SK-MEL-5 (cell line): ENCODE results near the gene ARID5A. TPM values are rescaled to one million over a fixed set of nuclear protein-coding genes. Genes with fewer than 3 reads are reported as not detected.

Source experiments
- DNase-seq: peaks from one replicate; pipeline ENCODE4 v3.0.0-alpha.2; 2016; ENCODE audit warnings: low read depth, low spot score
- in situ Hi-C: cut with HindIII; loops from 2 replicates; pipeline ENCODE4 v1.10.0; 2016; ENCODE audit warnings: low sequenced_read_pairs, high pct_unique_total_duplicates, low pct_unique_long_range_greater_than_20kb
- total RNA-seq: library from RNA; depleted of rRNA; stranded (reverse); fragments of >200 nt; shearing (Covaris generic); gene quantifications from 2 replicates; pipeline ENCODE4 v1.2.3, GENCODE V29; 2014

Gene ARID5A
- total RNA-seq, 1 experiment from 2014 or later = 3.6 TPM

- in situ Hi-C loops = loop anchor here (25.0 kb wide), 1 partner anchor 96 kb away; no protein-coding TSS in a partner anchor
- peak; percentile 80 for DNase-seq
Measured at GRCh38 chr2:96533292-96534073, 3.1 kb upstream of the ARID5A start.

DNA sequence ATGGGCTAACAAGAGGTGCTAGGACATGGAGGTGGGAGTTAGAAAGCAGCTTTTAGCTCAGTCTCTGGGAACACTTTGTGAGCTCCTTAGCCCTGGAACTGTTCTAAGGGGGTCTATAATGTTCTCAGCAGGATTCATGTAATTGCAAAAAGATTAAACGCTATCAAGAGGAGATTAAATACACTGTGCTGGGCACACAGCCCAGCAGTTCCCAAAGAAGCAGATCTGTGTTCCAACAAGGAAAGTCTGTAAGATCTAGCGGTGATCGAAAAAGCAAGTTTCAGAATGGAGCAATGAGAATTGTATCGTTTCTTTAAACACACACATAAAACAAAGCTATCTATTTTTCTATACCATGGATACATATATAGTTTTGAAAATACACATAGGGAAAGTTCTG is 2.4 kb upstream of the ARID5A start:
- in situ Hi-C loops = loop anchor here (25.0 kb wide), 1 partner anchor 97 kb away; no protein-coding TSS in a partner anchor
- no peak for DNase-seq

- peak; percentile 9 for DNase-seq
- in situ Hi-C loops = loop anchor here (25.0 kb wide), 1 partner anchor 97 kb away; no protein-coding TSS in a partner anchor
Measured at GRCh38 chr2:96534701-96535181, 1.8 kb upstream of the ARID5A start.

DNA sequence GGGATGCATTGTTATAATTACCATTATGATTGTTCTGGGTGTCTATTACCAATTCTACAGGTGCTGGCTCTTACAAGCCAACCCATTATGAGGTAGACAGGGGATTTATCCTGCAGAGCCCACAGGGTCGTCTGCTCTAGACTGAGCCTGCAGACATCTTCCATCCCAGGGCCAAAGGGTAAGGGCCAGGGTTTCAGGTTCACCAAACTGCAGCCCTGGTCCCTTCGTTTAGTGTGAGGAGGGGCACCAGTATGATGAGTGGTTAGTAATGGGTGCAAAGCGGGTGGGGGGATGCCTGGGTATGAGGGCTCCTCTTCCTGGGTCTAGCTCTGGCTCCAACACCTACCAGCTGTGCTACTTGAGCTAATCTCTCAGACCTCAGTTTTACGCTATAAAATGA is 1.2 kb upstream of the ARID5A start:
- DNase-seq = no peak
- in situ Hi-C loops = loop anchor here (25.0 kb wide), 1 partner anchor 98 kb away; no protein-coding TSS in a partner anchor

DNA sequence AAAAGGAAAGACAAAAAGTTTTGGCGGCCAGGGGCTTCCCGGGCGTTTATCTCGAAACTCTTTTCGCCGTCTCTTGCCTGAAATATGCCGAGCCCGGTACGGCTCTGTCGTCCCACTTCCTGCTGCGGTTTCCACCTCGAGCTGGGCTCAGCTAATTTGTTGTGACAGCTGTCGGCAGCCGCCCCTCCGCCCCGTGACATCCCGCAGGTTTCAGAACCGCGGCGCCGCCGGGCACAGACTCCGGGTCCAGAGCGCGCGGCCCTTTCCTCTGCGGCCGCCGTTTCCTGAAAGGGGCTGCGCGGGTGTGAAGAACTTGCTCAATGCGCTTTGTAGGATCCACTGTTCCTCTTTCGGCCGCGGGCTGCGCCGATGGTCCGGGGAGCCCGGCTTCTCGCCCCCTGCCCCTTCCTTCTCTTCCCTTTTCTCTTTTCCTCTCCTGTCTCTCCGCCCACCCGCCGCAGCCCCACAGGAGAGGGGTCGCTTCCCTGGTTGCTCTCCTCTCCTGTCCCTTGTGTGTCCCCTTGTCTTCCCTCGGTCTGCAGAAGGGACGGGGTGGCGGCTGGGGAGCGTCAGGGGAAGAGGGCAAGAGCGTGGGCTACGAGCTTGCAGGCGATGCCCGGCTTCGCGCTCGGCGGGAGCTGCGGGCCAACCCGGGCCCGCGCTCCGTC is 648 bp downstream of the ARID5A start:
- DNase-seq = peak; percentile 38
- in situ Hi-C loops = loop anchor here (25.0 kb wide), 1 partner anchor 100 kb away; no protein-coding TSS in a partner anchor

DNA sequence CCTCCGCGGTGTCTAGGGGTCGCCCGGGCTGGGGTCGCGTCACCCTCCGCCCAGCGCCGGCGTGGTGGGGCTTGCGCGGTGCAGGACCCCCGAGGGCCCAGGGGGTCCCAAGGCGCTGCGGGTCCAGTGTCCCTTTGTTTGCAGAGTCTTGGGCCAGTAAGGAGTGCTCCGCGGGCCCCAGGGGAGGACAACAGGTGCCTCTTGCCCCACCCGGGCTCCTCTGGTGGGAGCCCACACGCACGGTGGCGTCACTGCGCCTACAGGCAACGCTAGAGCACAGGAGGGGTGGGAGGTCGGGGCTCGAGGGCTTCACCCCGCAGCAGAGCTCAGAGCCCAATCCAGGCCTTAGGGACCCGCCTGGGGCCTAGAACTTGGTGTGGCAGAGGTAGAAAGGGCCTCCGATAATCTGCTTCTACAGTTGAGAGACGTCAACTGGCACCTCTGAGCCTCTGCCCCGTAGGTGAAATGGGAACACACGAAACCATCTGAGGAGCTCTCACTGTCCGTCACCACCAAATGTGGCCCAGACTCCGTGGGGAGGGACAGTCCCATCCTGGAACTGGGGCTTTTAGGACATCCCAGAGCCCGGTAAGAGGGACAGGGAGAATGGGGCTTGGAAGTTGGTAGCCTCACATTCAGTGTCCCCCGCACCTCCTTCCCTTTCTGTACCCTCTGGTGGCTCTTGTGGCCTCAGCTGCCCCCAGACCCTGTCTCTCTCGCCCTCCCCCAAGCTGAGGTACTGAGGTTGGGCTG is 1.4 kb downstream of the ARID5A start:
- in situ Hi-C loops = loop anchor here (25.0 kb wide), 1 partner anchor 101 kb away; no protein-coding TSS in a partner anchor

GRCh38 chr2:96538487-96539214 is 2.1 kb downstream of the ARID5A start:
- no peak for DNase-seq
- in situ Hi-C loops = loop anchor here (25.0 kb wide), 1 partner anchor 101 kb away; no protein-coding TSS in a partner anchor

More for the DNA sequence above, 1.4 kb downstream of the ARID5A start:
- no peak for DNase-seq

DNA sequence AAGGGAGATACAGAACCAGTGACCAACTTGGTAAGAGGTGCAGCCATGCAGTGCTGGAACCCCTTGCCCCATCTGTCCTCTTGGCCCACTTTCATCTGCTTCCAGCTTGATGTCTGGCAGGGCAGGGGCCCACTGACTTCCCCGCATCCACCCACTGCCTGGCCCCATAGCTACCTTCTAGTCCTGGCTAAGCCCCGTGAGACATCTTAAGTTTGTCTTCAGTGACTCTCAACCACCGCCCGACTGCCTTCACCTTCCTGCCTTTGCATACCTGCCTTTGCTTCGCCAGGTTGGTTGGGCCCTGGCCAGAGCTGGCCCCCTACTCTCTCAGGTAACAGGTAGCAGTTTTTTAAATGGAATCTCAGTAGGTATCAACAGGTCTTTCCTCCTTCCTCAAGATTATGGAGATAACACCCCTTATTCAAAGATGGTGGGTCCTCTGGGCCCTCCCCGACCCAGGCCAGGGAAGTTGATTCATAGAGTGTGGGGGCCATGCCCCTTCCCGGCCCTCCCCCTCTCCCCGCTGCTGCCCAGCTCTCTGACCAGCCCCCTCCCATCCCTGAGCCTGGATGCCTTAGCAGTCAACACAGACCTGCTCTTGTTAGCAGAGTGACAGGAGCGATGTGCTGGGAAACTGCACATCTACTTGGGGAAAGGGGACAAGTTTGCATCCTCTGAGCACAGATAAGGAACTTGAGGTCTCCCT is 2.8 kb downstream of the ARID5A start:
- in situ Hi-C loops = loop anchor here (25.0 kb wide), 1 partner anchor 102 kb away; no protein-coding TSS in a partner anchor

DNA sequence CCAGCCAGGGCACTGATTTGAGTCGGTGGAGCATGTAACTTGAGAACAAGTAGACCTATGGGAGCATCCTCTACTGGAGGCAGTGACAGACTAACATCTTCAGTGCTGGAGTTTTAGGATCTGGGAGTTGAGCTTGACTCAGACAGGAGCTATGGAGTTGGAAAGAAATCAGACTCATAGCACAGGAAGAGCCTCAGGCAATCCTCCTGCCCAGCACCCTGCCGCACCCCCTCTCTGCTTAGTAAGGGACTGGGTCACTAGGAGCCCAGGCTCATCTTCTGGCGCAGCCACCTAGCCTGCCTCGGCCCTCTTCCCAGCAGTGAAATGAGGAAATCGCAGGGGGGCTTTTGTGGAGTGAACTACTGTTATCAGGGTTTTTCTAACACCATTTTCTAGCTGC is 3.6 kb downstream of the ARID5A start:
- no peak for DNase-seq
- in situ Hi-C loops = loop anchor here (25.0 kb wide), 1 partner anchor 103 kb away; no protein-coding TSS in a partner anchor

More for the DNA sequence above, 2.8 kb downstream of the ARID5A start:
- no peak for DNase-seq

DNA sequence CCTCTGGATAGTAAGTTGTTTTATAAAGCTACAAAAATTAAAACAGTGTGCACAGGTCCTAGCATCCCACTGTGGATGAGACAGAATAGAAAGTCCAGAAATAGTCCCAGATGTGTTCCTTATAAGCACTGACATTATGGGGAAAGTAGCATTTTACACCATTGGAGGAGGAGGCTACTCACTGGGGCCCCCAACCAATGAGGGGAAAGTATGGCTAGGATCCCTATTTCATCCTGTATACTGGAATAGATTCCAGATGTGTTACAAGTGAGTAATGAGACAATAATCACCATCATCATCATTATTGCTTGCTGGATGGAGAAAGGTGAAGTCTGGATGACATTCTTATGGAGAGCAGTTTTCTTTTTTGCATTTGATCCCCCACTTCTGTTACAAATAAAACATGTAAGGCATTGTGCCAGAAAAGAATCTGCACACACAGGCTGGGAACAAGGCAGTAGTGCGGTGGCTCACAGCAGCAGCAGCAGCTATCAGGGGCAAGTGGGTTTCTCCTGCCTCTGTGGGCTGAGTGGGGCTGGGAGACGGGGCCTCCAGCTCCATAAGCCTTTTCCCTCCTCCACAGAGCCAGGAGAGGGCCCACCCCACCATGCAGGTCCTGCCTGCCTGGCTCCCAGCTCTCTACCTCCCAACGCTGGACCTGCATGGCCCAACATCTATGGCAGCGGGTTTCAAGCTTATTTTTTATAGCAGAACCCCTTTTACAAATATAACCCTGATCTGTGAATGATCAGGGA is 5.0 kb downstream of the ARID5A start:
- no peak for DNase-seq
- in situ Hi-C loops = loop anchor here (25.0 kb wide), 1 partner anchor 104 kb away; no protein-coding TSS in a partner anchor

DNA sequence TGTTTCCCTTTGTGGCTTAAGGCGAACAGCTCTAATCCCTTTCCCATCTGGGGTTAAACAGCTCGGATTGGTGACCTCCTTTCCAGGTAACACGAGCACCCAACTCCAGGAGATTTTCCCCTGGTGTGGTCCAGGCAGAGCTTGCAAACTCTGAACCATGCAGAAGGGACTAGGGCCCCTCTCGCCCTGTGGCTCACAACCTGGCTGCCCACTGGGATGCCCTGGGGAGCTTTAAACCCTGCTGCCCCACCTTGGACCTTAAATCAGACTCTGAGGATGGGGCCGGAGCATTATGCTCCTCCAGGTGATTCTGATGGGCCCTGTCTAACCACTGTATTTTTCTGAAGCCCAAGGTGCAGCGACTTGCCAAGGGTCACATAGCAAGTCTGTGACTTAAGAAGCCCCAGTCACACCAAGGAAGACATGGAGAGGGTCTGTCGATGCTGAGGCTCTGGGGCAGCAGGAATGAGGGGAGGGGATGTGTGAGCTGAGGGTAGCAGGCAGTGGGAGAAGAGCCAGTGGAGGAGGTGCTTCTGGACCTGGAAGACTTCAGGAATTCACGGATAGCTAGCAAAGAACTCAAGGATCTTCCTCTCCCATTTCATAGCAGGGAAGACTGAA is 5.9 kb downstream of the ARID5A start:
- DNase-seq = no peak
- in situ Hi-C loops = loop anchor here (25.0 kb wide), 1 partner anchor 105 kb away; no protein-coding TSS in a partner anchor

DNA sequence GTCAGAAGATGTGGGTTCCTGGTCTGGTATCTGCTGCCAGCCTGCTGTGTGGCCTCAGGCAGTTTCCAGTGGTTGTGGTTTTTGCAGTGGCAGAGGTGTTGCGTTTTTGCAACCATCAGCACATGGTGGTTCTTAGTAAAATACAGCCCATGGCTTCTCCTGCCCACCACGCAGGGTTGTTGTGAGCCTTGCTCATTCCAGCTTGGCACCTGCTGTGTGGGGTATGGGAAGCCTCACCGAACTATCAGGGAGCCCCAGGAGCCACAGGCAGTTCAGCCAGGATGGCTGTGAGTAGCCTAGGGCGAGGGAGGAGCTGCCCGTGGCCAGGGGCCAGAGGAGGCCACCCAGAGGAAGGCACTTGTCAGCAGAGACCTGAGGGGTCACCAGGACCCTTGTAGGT is 9.8 kb downstream of the ARID5A start:
- in situ Hi-C loops = loop anchor here (25.0 kb wide), 1 partner anchor 109 kb away; no protein-coding TSS in a partner anchor
- no peak for DNase-seq

GRCh38 chr2:96546797-96547196 is 10.2 kb downstream of the ARID5A start:
- no peak for DNase-seq
- in situ Hi-C loops = loop anchor here (25.0 kb wide), 1 partner anchor 109 kb away; no protein-coding TSS in a partner anchor

GRCh38 chr2:96547203-96547641 is 10.7 kb downstream of the ARID5A start:
- no peak for DNase-seq
- in situ Hi-C loops = loop anchor here (25.0 kb wide), 1 partner anchor 110 kb away; no protein-coding TSS in a partner anchor

- in situ Hi-C loops = loop anchor here (25.0 kb wide), 1 partner anchor 110 kb away; no protein-coding TSS in a partner anchor
- no peak for DNase-seq
Measured at GRCh38 chr2:96547731-96548171, 11.2 kb downstream of the ARID5A start.
